ENCODE measurements around the gene CREBBP.

CREBBP gene

GRCh38 chr16:3879887-3880564 is 487 bp downstream of the CREBBP start:
- peak; percentile 33 to 49 for DNase-seq (ENCODE audit: low read depth in 2 of 2)

GRCh38 chr16:3879258-3879886 is 1.1 kb downstream of the CREBBP start:
- no peak for DNase-seq (ENCODE audit: low read depth in 2 of 2)

GRCh38 chr16:3878610-3879009 is 1.9 kb downstream of the CREBBP start:
- no peak for DNase-seq (ENCODE audit: low read depth in 2 of 2)

- DNase-seq (ENCODE audit: low read depth in 2 of 2): no peak
Observed at GRCh38 chr16:3876695-3877094, 3.8 kb downstream of the CREBBP start.

- no peak for DNase-seq (ENCODE audit: low read depth in 2 of 2)
Observed at GRCh38 chr16:3876160-3876559, 4.4 kb downstream of the CREBBP start.

GRCh38 chr16:3874794-3875692 is 5.5 kb downstream of the CREBBP start:
- no peak for DNase-seq (ENCODE audit: low read depth in 2 of 2)

- DNase-seq (ENCODE audit: low read depth in 2 of 2): no peak
Observed at GRCh38 chr16:3874242-3874641, 6.3 kb downstream of the CREBBP start.

GRCh38 chr16:3873482-3874173 is 6.9 kb downstream of the CREBBP start:
- DNase-seq (ENCODE audit: low read depth in 2 of 2): no peak

GRCh38 chr16:3872216-3872895 is 8.2 kb downstream of the CREBBP start:
- no peak for DNase-seq (ENCODE audit: low read depth in 2 of 2)

GRCh38 chr16:3868967-3869366 is 11.5 kb downstream of the CREBBP start:
- DNase-seq (ENCODE audit: low read depth in 2 of 2): no peak

- no peak for DNase-seq (ENCODE audit: low read depth in 2 of 2)
Observed at GRCh38 chr16:3868556-3868955, 12.0 kb downstream of the CREBBP start.

GRCh38 chr16:3866703-3867431 is 13.6 kb downstream of the CREBBP start:
- DNase-seq (ENCODE audit: low read depth in 2 of 2): no peak

GRCh38 chr16:3865241-3865640 is 15.3 kb downstream of the CREBBP start:
- DNase-seq (ENCODE audit: low read depth in 2 of 2): no peak

- DNase-seq (ENCODE audit: low read depth in 2 of 2): no peak
Observed at GRCh38 chr16:3864562-3864961, 16.0 kb downstream of the CREBBP start.

GRCh38 chr16:3863587-3863986 is 16.9 kb downstream of the CREBBP start:
- DNase-seq (ENCODE audit: low read depth in 2 of 2): no peak

- no peak for DNase-seq (ENCODE audit: low read depth in 2 of 2)
Observed at GRCh38 chr16:3861808-3862451, 18.6 kb downstream of the CREBBP start.

- DNase-seq (ENCODE audit: low read depth in 2 of 2): no peak
Observed at GRCh38 chr16:3859889-3860288, 20.6 kb downstream of the CREBBP start.

- DNase-seq (ENCODE audit: low read depth in 2 of 2): no peak
Observed at GRCh38 chr16:3858801-3859200, 21.7 kb downstream of the CREBBP start.

- DNase-seq (ENCODE audit: low read depth in 2 of 2): no peak
Observed at GRCh38 chr16:3857189-3858043, 23.1 kb downstream of the CREBBP start.

All from stimulated activated CD8-positive, alpha-beta memory T cell treated with anti-CD3 and anti-CD28 coated beads, Interleukin-15, amount 100 ng/mL, for 4 hours (primary cell).